HEK293 (cell line): ENCODE results near the gene CD84.

Experiments
- CTCF ChIA-PET: fragments of 350-600 bp; formaldehyde crosslinking; extraction: SDS; loops from one replicate; lab custom pipeline; 2021; ENCODE audit warnings: antibody characterized with exemption; lab: Yijun Ruan, JAX
- POLR2A ChIA-PET: fragments of 300-600 bp; formaldehyde crosslinking; extraction: SDS; loops from one replicate; lab custom pipeline; 2020; ENCODE audit warnings: antibody characterized with exemption, inconsistent platforms; lab: Yijun Ruan, JAX
- H3K27ac ChIP-seq: fragments of 200-500 bp; sonication (Bioruptor generic); 2 replicates; pipeline ENCODE4 v1.5.1; 2014; ENCODE audit warnings: low read depth, low read length, control low read depth, inconsistent platforms; ENCODE audit errors: extremely low read depth
- H3K36me3 ChIP-seq, 2 experiments: fragments of 200-500 bp in 1 of 2; sonication (Bioruptor generic) in 1 of 2; 1 replicate in 1 of 2; 2 replicates in 1 of 2; pipeline ENCODE4 v1.5.1; 2014 to 2017; ENCODE audit warnings: inconsistent platforms in 2 of 2, low read length in 2 of 2; ENCODE audit not compliant: control insufficient read depth in 2 of 2, insufficient read depth in 1 of 2
- H3K4me1 ChIP-seq: fragments of 200-500 bp; sonication (Bioruptor generic); 2 replicates; pipeline ENCODE4 v1.5.1; 2014; ENCODE audit warnings: mild to moderate bottlenecking, low read length, inconsistent platforms; ENCODE audit not compliant: control insufficient read depth, insufficient read depth
- H3K4me3 ChIP-seq: 2 replicates; pipeline ENCODE4 v1.5.1; 2011; ENCODE audit warnings: low read depth, mild to moderate bottlenecking, control low read depth, low read length, moderate library complexity
- H3K9me3 ChIP-seq: fragments of 200-500 bp; sonication (Bioruptor generic); 2 replicates; pipeline ENCODE4 v1.5.1; 2014; ENCODE audit warnings: low read depth, low read length, inconsistent platforms; ENCODE audit not compliant: control insufficient read depth, insufficient read depth
- BCL11B ChIP-seq: fragments of 450-650 bp; formaldehyde crosslinking; IDR thresholded peaks from 2 replicates; pipeline ENCODE4 v1.5.1; 2016; ENCODE audit warnings: low read depth, missing biosample characterization, missing genetic modification characterization
- HOXA7 ChIP-seq: sonication (generic); formaldehyde crosslinking; IDR thresholded peaks from 2 replicates; pipeline ENCODE4 v1.8.1; 2022; ENCODE audit warnings: missing genetic modification reagents, borderline replicate concordance
- HOXC10 ChIP-seq: sonication (generic); formaldehyde crosslinking; IDR thresholded peaks from 2 replicates; pipeline ENCODE4 v1.8.1; 2023; ENCODE audit warnings: mild to moderate bottlenecking, missing genetic modification reagents
- KLF1 ChIP-seq: fragments of 450-650 bp; formaldehyde crosslinking; IDR thresholded peaks from 2 replicates; pipeline ENCODE4 v1.5.1; 2016; ENCODE audit warnings: missing biosample characterization, missing genetic modification characterization
- SCRT2 ChIP-seq: fragments of 450-650 bp; formaldehyde crosslinking; IDR thresholded peaks from 2 replicates; pipeline ENCODE4 v1.5.1; 2016; ENCODE audit warnings: missing biosample characterization, missing genetic modification characterization
- SP7 ChIP-seq: fragments of 450-650 bp; formaldehyde crosslinking; IDR thresholded peaks from 2 replicates; pipeline ENCODE4 v1.5.1; 2016; ENCODE audit warnings: missing biosample characterization, missing genetic modification characterization
- ZBTB8A ChIP-seq: fragments of 450-650 bp; formaldehyde crosslinking; IDR thresholded peaks from 2 replicates; pipeline ENCODE4 v1.5.1; 2016; ENCODE audit warnings: missing biosample characterization, missing genetic modification characterization
- ZIC2 ChIP-seq: fragments of 450-650 bp; formaldehyde crosslinking; IDR thresholded peaks from 2 replicates; pipeline ENCODE4 v1.5.1; 2016; ENCODE audit warnings: missing biosample characterization, missing genetic modification characterization
- ZNF157 ChIP-seq: fragments of 450-650 bp; formaldehyde crosslinking; IDR thresholded peaks from 2 replicates; pipeline ENCODE4 v1.5.1; 2016; ENCODE audit warnings: missing biosample characterization, missing genetic modification characterization
- ZNF184 ChIP-seq: fragments of 450-650 bp; IDR thresholded peaks from 2 replicates; pipeline ENCODE4 v1.5.1; 2018; ENCODE audit warnings: missing biosample characterization, mild to moderate bottlenecking, missing genetic modification characterization
- ZNF423 ChIP-seq: fragments of 450-650 bp; formaldehyde crosslinking; IDR thresholded peaks from 2 replicates; pipeline ENCODE4 v1.5.1; 2016; ENCODE audit warnings: missing biosample characterization, missing genetic modification characterization
- ZNF518A ChIP-seq: fragments of 450-650 bp; formaldehyde crosslinking; conservative IDR thresholded peaks from 2 replicates; pipeline ENCODE4 v1.5.1; 2016; ENCODE audit warnings: low read depth, missing biosample characterization, missing genetic modification characterization
- ZNF558 ChIP-seq: fragments of 450-650 bp; formaldehyde crosslinking; IDR thresholded peaks from 2 replicates; pipeline ENCODE4 v1.5.1; 2016; ENCODE audit warnings: missing biosample characterization, missing genetic modification characterization
- ZNF707 ChIP-seq: fragments of 450-650 bp; formaldehyde crosslinking; IDR thresholded peaks from 2 replicates; pipeline ENCODE4 v1.5.1; 2016; ENCODE audit warnings: missing biosample characterization, missing genetic modification characterization
- ZNF830 ChIP-seq: fragments of 450-650 bp; IDR thresholded peaks from 2 replicates; pipeline ENCODE4 v1.5.0; 2018; ENCODE audit warnings: missing biosample characterization, missing genetic modification characterization, low read depth, mild to moderate bottlenecking, moderate library complexity
- ZNF843 ChIP-seq: fragments of 450-650 bp; formaldehyde crosslinking; IDR thresholded peaks from 2 replicates; pipeline ENCODE4 v1.5.1; 2016; ENCODE audit warnings: missing biosample characterization, missing genetic modification characterization
- ZSCAN16 ChIP-seq: fragments of 450-650 bp; formaldehyde crosslinking; IDR thresholded peaks from 2 replicates; pipeline ENCODE4 v1.5.1; 2016; ENCODE audit warnings: missing biosample characterization, missing genetic modification characterization
- TF ChIP-seq, protein P1 (sequence below): fragments of 450-650 bp; IDR thresholded peaks from 2 replicates; pipeline ENCODE4 v1.5.1; 2018; ENCODE audit warnings: missing biosample characterization, mild to moderate bottlenecking, missing genetic modification characterization
- TF ChIP-seq, protein P2 (sequence below): fragments of 450-650 bp; formaldehyde crosslinking; IDR thresholded peaks from 2 replicates; pipeline ENCODE4 v1.5.1; 2016; ENCODE audit warnings: missing biosample characterization, missing genetic modification characterization
- TF ChIP-seq, protein P3 (sequence below): fragments of 450-650 bp; formaldehyde crosslinking; IDR thresholded peaks from 2 replicates; pipeline ENCODE4 v1.5.1; 2017; ENCODE audit warnings: missing biosample characterization, mild to moderate bottlenecking, missing genetic modification characterization, moderate library complexity

Gene CD84

DNA sequence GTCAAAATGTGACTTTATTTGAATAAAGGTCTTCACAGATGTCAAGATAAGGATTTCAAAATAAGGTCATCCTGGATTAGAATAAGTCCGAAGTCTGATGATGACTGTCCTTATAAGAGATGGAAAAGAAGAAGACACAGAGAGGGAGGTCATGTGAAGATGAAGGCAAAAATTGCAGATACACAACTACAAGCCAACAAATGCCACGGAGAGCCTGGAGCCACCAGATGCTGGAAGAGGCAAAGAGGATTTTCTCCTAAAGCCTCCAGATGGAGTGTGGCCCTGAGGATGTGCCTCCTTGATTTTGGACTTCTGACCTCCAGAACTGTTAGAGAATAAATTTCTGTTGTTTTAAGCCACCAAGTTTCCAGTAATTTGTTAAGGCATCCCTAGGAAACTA lies 36.4 kb upstream of the CD84 start:
- ChIA-PET POLR2A (no interaction called here), CTCF (no interaction called here)
- Histone ChIP-seq H3K27ac (no peak overlapping the region), H3K9me3 (no peaks in the 10 kb centered on the region), H3K4me1 (no peaks in the 10 kb centered on the region), H3K4me3 (no peak overlapping the region), H3K36me3 (no peaks in the 10 kb centered on the region)
- TF ChIP-seq ZNF558 (tag by site-specific recombination) (no peak), ZNF157 (tag by site-specific recombination) (no peak), HOXA7 (CRISPR knock-in tag) (no peak), ZBTB8A (tag by site-specific recombination) (no peak), ZNF707 (tag by site-specific recombination) (no peak), ZIC2 (no peak), ZNF184 (tag by site-specific recombination) (no peak), ZNF830 (no peak), SCRT2 (tag by site-specific recombination) (no peak), KLF1 (tag by site-specific recombination) (no peak), ZNF843 (tag by site-specific recombination) (no peak), HOXC10 (CRISPR knock-in tag) (no peak), SP7 (tag by site-specific recombination) (no peak), ZNF518A (no peak), BCL11B (tag by site-specific recombination) (no peak), ZSCAN16 (tag by site-specific recombination) (no peak), ZNF423 (tag by site-specific recombination) (no peak)
- TF ChIP-seq, protein P1, sequence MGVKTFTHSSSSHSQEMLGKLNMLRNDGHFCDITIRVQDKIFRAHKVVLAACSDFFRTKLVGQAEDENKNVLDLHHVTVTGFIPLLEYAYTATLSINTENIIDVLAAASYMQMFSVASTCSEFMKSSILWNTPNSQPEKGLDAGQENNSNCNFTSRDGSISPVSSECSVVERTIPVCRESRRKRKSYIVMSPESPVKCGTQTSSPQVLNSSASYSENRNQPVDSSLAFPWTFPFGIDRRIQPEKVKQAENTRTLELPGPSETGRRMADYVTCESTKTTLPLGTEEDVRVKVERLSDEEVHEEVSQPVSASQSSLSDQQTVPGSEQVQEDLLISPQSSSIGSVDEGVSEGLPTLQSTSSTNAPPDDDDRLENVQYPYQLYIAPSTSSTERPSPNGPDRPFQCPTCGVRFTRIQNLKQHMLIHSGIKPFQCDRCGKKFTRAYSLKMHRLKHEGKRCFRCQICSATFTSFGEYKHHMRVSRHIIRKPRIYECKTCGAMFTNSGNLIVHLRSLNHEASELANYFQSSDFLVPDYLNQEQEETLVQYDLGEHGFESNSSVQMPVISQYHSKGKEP (tag by site-specific recombination) = no peak
- TF ChIP-seq, protein P2, sequence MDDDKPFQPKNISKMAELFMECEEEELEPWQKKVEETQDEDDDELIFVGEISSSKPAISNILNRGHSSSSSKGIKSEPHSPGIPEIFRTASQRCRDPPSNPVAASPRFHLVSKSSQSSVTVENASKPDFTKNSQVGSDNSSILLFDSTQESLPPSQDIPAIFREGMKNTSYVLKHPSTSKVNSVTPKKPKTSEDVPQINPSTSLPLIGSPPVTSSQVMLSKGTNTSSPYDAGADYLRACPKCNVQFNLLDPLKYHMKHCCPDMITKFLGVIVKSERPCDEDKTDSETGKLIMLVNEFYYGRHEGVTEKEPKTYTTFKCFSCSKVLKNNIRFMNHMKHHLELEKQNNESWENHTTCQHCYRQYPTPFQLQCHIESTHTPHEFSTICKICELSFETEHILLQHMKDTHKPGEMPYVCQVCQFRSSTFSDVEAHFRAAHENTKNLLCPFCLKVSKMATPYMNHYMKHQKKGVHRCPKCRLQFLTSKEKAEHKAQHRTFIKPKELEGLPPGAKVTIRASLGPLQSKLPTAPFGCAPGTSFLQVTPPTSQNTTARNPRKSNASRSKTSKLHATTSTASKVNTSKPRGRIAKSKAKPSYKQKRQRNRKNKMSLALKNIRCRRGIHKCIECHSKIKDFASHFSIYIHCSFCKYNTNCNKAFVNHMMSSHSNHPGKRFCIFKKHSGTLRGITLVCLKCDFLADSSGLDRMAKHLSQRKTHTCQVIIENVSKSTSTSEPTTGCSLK = no peak
- TF ChIP-seq, protein P3, sequence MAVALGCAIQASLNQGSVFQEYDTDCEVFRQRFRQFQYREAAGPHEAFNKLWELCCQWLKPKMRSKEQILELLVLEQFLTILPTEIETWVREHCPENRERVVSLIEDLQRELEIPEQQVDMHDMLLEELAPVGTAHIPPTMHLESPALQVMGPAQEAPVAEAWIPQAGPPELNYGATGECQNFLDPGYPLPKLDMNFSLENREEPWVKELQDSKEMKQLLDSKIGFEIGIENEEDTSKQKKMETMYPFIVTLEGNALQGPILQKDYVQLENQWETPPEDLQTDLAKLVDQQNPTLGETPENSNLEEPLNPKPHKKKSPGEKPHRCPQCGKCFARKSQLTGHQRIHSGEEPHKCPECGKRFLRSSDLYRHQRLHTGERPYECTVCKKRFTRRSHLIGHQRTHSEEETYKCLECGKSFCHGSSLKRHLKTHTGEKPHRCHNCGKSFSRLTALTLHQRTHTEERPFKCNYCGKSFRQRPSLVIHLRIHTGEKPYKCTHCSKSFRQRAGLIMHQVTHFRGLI (tag by site-specific recombination) = no peak
